GM12891 (cell line): ENCODE results near the gene VIPR1.

Experiments used
- POLR2A ChIP-seq: IDR thresholded peaks from 2 replicates; pipeline ENCODE4 v1.6.1; 2011; ENCODE audit warnings: low read depth, low read length, control low read depth
- POLR2AphosphoS5 ChIP-seq: IDR thresholded peaks from 2 replicates; pipeline ENCODE4 v1.6.1; 2011; ENCODE audit warnings: low read depth, low read length, control low read depth
- SPI1 ChIP-seq: IDR thresholded peaks from 2 replicates; pipeline ENCODE4 v1.6.1; 2011; ENCODE audit warnings: low read depth, low read length, control low read depth

DNA sequence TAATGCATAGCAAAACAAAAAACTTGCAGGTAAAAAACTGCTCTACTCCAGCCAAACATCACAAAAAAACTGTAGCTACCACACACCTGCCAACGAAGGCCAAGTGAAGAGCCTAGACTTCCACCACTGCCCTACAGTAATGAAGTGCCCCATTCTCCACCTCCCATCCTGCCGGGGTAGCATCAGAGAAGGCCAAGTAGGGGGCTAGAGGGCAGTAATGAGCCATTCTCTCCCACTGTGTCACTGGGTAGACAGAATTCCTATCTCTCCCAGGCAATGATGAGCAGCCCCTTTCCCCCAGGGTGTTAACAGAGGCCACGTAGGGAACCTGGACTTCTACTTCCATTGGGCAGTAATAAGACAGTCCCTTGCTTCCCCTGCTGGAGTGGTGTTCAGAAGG, 69.8 kb downstream of the VIPR1 start:
- TF ChIP-seq POLR2A = no peak
- TF ChIP-seq SPI1 = no peak
- no peak for TF ChIP-seq POLR2AphosphoS5
